NOMO-1 treated with DMSO at 0.1 percent for 48 hours (cell line): Measurements from ENCODE around the gene BEAN1.
"Not testable (repeated sequence)": the region's sequence is repeated elsewhere in the genome, so short reads cannot be mapped to it uniquely, and the experiment has no call there.

Experiments
- DNase-seq: peaks from one replicate; lab custom pipeline; 2025; ENCODE audit not compliant: unreplicated experiment; lab: John Stamatoyannopoulos, UW

BEAN1 gene

GRCh38 chr16:66440271-66440802, 13.2 kb downstream of the BEAN1 start:
- no peak for DNase-seq

- DNase-seq = no peak
Observed at GRCh38 chr16:66440970-66441369, 13.9 kb downstream of the BEAN1 start.

DNA sequence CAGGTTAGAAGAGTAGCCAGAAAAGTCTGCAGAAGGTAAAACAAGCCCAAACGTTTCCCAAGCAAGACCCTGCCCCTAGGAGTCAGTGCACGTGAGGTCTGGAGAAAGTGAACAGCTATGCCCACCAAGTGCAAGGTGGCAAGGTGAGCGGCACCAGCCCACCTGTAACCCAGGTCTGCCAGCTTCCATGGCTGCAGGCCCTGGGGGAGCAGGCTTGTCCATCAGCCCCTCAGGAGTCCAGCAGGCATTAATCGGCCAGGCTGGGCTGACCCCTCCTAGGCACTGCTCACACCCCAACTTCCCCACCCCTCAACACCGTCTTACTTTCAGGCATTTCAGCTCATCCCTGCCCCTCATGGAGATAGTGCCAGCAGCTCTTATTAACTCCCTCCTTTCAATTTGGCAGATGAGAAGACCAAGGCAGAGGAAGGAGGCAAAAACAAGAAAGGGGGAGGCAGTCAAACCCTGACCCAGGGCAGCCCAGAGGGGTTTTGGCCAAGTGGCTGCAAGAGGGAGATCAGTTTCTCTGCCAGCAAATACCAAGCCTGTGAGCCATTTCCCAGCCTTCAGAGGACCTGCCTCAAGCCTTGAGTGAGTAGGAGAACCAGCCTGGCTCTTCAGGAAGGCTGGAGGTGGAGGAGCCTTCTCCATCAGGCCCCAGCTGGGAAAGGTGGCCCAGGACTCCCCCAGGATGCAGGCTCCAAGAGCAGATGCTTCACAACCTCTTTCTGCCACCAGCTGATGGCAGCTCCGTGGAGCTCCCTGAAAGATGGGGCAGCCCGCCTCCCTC, 14.7 kb downstream of the BEAN1 start:
- no peak for DNase-seq

- no peak for DNase-seq
Observed at GRCh38 chr16:66442502-66443268, 15.6 kb downstream of the BEAN1 start.

- no peak for DNase-seq
Observed at GRCh38 chr16:66443269-66443652, 16.2 kb downstream of the BEAN1 start.

GRCh38 chr16:66444049-66444481, 17.0 kb downstream of the BEAN1 start:
- DNase-seq = no peak

DNA sequence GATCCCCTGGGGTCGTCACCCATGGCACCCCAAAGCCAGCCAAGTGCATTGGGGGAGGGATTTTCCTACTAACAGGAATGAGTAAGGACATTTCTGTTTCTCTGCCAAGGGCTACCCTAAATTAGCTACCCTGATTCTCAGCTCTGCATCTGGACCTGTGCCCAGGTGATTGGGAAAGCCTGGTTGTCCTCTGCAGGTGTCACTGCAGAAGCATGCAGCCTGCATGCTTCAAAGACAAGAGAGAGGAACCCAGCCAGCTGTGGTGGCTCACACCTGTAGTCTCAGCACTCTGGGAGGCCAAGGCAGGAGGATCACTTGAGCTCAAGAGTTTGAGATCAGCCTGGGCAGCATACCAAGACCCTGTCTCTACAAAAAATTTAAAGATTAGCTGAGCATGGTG, 19.6 kb downstream of the BEAN1 start:
- DNase-seq = no peak

- no peak for DNase-seq
Observed at GRCh38 chr16:66447491-66447890, 20.4 kb downstream of the BEAN1 start.

- DNase-seq = no peak
Observed at GRCh38 chr16:66451548-66451947, 24.5 kb downstream of the BEAN1 start.

- not testable (repeated sequence) for DNase-seq
Observed at GRCh38 chr16:66453230-66453629, 26.1 kb downstream of the BEAN1 start.

GRCh38 chr16:66454751-66455150, 27.7 kb downstream of the BEAN1 start:
- DNase-seq = no peak

GRCh38 chr16:66455970-66456369, 28.9 kb downstream of the BEAN1 start:
- DNase-seq = no peak

DNA sequence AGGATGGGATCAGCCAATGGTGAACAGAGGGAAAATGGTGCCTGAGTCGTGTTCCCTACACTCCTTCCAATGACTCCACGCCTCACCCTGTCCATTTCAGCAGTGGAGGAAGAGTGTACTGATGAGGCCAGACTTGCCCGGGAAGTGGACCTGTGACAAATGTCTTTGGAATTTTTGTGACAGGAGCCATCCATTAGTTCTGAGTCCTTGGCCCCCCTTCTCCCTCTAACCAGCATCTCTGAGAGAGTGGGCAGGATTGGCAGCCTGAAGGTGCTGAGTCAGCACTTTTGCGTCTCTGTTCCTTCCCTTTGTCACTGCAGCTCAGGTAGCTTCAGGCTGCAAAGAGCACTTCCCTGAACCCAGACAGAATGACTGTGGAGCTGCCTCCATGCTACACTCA, 30.8 kb downstream of the BEAN1 start:
- no peak for DNase-seq

DNA sequence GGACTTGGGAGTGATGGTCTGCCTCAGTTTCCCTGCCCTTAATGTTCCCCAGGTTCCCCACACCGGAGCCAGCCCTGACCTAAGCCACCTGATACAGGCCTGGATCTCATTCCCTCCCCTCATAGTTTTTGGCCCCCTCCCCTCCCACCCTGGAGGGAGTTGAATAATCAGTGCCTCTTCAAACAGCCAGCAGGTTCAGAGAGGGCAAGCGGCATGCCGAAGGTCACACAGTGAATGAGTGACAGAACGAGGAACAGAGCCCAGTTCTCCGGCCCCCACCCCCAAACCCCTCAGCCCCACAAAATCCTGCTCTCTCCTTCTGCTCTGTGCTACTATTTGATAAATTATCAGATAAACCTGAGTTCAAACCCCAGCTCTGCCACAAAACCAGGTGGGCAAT, 31.2 kb downstream of the BEAN1 start:
- no peak for DNase-seq

DNA sequence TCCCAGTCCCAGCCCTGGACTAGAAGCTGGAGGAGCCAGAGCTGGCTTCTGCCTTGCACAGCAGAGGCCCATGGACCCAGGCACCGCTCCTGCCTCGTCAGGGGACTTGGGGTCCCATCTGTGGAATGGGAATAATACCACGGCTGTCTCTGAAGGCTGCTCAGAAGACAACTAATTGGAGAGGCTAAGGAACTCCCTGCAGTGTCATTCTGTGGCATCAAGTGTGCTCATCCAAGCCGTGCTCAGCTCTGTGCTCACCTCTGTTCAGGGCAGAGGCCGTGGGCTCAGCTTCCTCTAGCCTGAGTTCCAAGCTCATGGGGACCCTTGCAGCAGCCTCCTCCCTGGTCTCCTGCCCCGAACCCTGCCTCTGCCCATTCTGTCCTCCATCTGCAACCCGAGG, 31.8 kb downstream of the BEAN1 start:
- no peak for DNase-seq

GRCh38 chr16:66459878-66460277, 32.8 kb downstream of the BEAN1 start:
- no peak for DNase-seq

- no peak for DNase-seq
Observed at GRCh38 chr16:66460703-66461102, 33.6 kb downstream of the BEAN1 start.

DNA sequence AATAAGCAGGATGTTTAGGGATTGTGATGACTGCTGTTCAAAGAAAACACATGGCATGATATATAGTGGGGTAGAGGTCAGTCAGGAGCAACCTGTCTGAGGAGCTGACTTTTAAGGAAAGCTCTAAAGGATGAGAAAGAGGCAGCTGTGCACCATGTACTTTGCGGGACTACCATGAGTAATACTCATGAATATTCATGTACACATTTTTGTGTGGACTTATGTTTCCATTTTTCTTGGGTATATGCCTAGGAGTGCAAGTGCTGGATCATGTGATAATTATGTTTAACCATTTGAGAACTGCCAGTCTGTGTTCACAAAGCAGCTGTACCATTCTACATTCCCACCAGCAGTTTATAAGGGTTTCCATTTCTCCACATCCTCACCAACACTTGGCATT, 35.8 kb downstream of the BEAN1 start:
- no peak for DNase-seq

DNA sequence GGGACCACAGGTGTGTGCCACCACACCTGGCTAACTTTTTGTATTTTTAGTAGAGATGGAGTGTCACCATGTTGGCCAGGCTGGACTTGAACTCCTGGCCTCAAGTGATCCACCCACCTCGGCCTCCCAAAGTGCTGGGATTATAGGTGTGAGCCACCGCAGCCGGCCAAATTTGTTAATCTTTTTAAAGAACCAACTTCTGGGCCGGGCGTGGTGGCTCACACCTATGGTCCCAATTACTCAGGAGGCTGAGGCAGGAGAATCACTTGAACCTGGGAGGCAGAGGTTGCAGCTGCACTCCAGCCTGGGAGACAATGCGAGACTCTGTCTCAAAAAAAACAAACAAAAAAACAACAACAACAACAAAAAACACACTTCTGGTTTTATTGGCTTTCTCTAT, 38.9 kb downstream of the BEAN1 start:
- not testable (repeated sequence) for DNase-seq

DNA sequence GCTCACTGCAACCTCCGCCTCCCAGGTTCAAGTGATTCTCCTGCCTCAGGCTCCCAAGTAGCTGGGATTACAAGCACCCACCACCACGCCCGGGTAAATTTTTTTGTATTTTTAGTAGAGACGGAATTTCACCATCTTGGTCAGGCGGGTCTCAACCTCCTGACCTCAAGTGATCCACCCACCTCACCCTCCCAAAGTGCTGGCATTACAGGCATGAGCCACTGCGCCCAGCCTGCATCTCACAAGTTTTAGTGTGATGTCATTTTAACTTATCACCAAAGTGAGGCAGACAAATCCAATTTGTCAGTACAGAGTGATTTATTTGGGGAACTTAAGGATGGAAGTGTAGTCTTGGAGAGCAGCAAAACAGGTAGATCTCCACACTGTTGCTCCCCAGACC, 39.5 kb downstream of the BEAN1 start:
- not testable (repeated sequence) for DNase-seq

GRCh38 chr16:66467611-66468010, 40.5 kb downstream of the BEAN1 start:
- no peak for DNase-seq

DNA sequence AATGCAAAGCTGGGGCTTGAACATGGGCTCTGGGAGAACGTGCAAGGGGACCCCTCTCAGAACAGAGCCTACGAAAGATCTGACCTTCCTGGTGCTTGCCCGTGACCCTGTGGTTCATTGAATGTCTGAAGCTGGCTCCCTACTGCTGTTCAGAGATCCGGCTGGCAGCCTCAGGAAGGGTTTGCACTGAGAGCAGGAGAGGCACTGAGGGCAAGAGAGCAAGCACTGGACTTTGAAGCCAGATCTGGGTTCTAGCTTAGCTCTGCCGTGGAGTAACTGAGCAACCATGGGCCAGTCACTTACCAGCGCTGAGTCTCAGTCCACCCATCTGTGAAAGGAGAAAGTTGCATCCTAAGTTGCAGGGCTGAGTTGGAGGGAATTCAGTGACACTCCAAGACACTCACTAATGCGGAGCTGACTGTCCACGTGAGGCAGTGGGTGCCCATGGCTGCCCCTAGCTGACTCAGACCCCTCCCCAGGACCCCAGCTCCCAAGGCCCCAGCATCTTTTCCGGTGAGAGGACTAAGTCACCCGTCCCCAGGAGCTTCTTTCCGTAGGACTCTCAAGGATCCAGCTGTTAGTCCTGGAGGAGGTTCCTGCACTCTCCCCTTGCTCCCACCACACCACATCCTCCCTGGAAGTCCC, 41.3 kb downstream of the BEAN1 start:
- DNase-seq = no peak
